ENCODE results near the gene RASL12. TPM values are rescaled to one million over a fixed set of nuclear protein-coding genes. Genes with fewer than 3 reads are reported as not detected.
"Not testable (repeated sequence)": the region's sequence is repeated elsewhere in the genome, so short reads cannot be mapped to it uniquely, and the experiment has no call there.

RASL12 gene
- total RNA-seq, 1 donor from 2014 or later = 0.38 TPM

DNA sequence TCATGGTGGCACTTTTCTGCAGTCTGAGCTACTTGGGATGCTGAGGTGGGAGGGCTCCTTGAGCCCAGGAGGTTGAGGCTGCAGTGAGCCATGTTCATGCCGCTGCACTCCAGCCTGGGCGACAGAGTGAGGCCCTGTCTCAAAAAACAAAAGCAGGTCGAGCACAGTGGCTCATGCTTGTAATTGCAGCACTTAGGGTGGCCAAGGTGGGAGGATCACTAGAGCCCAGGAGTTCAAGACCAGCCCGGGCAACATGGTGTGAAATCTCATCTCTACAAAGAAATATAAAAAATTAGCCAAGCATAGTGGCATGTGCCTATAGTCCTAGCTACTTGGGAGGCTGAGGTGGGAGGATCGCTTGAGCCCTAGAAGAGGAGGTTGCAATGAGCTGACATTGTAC, 37.2 kb upstream of the RASL12 start:
- TF ChIP-seq, protein P1, sequence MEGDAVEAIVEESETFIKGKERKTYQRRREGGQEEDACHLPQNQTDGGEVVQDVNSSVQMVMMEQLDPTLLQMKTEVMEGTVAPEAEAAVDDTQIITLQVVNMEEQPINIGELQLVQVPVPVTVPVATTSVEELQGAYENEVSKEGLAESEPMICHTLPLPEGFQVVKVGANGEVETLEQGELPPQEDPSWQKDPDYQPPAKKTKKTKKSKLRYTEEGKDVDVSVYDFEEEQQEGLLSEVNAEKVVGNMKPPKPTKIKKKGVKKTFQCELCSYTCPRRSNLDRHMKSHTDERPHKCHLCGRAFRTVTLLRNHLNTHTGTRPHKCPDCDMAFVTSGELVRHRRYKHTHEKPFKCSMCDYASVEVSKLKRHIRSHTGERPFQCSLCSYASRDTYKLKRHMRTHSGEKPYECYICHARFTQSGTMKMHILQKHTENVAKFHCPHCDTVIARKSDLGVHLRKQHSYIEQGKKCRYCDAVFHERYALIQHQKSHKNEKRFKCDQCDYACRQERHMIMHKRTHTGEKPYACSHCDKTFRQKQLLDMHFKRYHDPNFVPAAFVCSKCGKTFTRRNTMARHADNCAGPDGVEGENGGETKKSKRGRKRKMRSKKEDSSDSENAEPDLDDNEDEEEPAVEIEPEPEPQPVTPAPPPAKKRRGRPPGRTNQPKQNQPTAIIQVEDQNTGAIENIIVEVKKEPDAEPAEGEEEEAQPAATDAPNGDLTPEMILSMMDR (IDR thresholded peaks at IDR 0.05; ENCODE audit: unreplicated experiment) = no peak
- Mint-ChIP-seq H3K9me3 (ENCODE audit: low read depth) (no peaks in the 10 kb centered on the region), H3K27me3 (peaks cover 8% of the 10 kb centered on the region), H3K27ac (no peak overlapping the region), H3K4me3 (ENCODE audit: low read depth) (no peak overlapping the region), H3K4me1 (ENCODE audit: low read depth) (peaks cover 2% of the 10 kb centered on the region), H3K36me3 (ENCODE audit: insufficient read depth) (peaks cover 8% of the 10 kb centered on the region)
- DNase-seq (ENCODE audit: low spot score, unreplicated experiment) = no peak

DNA sequence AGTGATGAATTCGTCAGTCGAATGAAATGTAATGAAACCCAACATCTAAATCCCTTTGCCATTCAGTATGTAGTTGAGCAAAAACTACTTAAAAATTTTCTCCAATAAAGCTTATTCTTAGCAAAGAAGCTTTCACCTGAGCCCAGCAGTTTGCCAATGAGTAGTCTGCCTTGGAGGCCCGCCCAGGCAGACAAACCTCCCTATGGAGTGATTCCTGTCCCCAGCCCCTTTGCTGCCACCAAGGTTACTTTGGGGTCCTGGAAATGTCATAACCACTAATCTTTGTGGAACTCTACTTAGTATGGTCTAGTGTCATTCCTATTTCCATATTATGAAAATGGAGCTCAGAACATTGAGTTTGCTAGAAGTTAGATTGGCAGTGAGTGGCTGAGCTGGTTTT, 35.1 kb upstream of the RASL12 start:
- peaks cover 8% of the 10 kb centered on the region for H3K27me3 Mint-ChIP-seq
- no peak overlapping the region for H3K4me3 Mint-ChIP-seq (ENCODE audit: low read depth)
- H3K27ac Mint-ChIP-seq = no peak overlapping the region

DNA sequence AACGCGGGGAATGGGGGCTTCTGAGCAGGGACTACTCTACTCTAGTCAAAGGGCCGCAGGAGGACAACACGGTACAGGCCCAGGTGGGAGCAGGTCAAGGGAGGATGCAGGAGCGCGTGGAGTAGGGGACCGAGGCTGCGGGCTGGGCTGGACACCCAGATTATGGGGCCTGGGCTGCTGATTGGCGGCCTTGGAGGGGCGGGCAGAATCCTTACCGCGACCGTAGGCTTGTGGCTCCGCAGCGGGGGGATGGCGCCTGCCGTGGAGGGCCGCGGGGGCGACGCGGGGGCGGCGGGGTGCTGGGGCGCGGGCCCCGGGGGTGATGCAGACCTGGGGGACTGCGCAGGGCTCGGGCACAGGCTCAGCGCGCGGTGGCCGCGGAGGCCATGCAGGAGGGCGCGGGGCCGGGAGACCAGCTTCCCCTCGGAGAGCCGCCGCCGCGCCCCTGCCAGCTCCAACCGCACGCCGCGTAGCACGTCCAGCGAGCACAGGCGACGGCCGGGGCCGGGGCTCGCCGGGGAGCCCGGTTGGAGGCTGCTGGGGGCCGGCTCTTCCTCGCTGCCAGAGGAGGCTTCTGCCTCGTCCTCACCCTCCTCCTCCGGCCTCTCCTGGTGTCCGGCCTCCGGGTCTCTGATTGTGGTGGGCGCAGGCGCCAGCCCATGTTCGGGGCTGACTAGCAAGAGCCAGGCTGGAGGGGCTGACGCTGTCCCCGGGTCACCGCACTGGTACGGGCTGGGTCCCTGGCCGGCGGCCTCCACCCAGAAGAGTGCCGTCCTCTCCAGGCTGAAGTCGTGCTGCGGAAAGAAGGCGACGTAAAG, 34.3 kb upstream of the RASL12 start:
- TF ChIP-seq, protein P1 (IDR thresholded peaks at IDR 0.05; ENCODE audit: unreplicated experiment) = peak; percentile 2
- Mint-ChIP-seq H3K27ac (peak overlapping the region; percentile 62), H3K9me3 (ENCODE audit: low read depth) (no peaks in the 10 kb centered on the region), H3K4me1 (ENCODE audit: low read depth) (peaks cover 2% of the 10 kb centered on the region), H3K27me3 (peaks cover 8% of the 10 kb centered on the region), H3K36me3 (ENCODE audit: insufficient read depth) (peaks cover 14% of the 10 kb centered on the region), H3K4me3 (ENCODE audit: low read depth) (peak overlapping the region; percentile 58)
- no peak for DNase-seq (ENCODE audit: low spot score, unreplicated experiment)

More for the DNA sequence above, 35.1 kb upstream of the RASL12 start:
- Mint-ChIP-seq H3K9me3 (ENCODE audit: low read depth) (no peaks in the 10 kb centered on the region), H3K4me1 (ENCODE audit: low read depth) (peaks cover 2% of the 10 kb centered on the region), H3K36me3 (ENCODE audit: insufficient read depth) (peaks cover 13% of the 10 kb centered on the region)
- no peak for DNase-seq (ENCODE audit: low spot score, unreplicated experiment)
- TF ChIP-seq, protein P1 (IDR thresholded peaks at IDR 0.05; ENCODE audit: unreplicated experiment) = no peak

DNA sequence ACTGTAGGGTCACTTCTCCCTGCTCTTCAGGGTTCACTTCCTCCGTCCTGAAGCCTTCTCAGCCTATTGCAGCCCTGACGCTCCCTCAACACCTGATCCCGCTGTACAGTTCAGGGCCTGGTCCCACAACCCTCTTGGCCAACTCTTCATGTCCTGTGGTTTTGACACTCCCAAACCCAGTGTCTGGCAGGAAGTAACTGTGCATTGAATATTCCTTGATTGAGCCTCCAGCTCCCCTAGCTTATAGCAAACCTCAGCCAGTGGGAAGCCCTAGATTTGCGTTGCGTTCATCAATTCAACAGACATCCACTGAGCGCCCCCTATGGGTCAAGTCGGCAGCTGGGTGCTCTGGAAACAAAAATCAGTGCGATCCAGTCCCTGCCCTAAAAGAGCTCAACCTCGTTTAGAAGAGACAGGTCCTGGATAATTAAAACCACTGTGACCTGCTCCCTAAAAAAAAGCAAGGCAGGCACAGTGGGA, 33.7 kb upstream of the RASL12 start:
- Mint-ChIP-seq H3K4me3 (ENCODE audit: low read depth) (peak overlapping the region; percentile 58), H3K4me1 (ENCODE audit: low read depth) (peaks cover 2% of the 10 kb centered on the region), H3K36me3 (ENCODE audit: insufficient read depth) (peaks cover 14% of the 10 kb centered on the region), H3K9me3 (ENCODE audit: low read depth) (no peaks in the 10 kb centered on the region), H3K27ac (peak overlapping the region; percentile 62), H3K27me3 (peaks cover 8% of the 10 kb centered on the region)
- peak; percentile 65 for DNase-seq (ENCODE audit: low spot score, unreplicated experiment)
- TF ChIP-seq, protein P1 (IDR thresholded peaks at IDR 0.05; ENCODE audit: unreplicated experiment) = peak; percentile 82

DNA sequence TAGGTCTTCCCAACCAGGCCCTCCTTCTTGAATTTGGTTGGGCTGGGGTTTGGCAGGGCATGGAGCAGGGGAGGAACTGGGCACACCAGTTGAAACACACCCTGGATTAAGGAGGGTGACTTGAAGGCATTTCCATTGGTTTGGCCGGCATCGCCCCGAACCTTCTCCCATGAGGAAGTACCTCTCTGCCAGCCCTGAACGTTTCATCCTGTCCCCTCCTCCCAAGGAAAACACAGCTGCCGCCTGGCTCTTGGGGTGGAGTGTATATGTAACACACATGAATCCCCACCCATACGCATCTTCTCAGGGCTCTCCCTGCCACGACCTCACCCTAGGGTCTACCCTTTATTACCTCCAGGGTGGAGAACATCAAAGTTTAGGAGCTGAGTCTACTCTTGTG, 32.7 kb upstream of the RASL12 start:
- no peak overlapping the region for H3K4me3 Mint-ChIP-seq (ENCODE audit: low read depth)
- no peak for DNase-seq (ENCODE audit: low spot score, unreplicated experiment)
- H3K27me3 Mint-ChIP-seq = peaks cover 8% of the 10 kb centered on the region
- peaks cover 2% of the 10 kb centered on the region for H3K4me1 Mint-ChIP-seq (ENCODE audit: low read depth)
- H3K36me3 Mint-ChIP-seq (ENCODE audit: insufficient read depth) = peaks cover 13% of the 10 kb centered on the region
- TF ChIP-seq, protein P1 (IDR thresholded peaks at IDR 0.05; ENCODE audit: unreplicated experiment) = no peak
- no peaks in the 10 kb centered on the region for H3K9me3 Mint-ChIP-seq (ENCODE audit: low read depth)
- no peak overlapping the region for H3K27ac Mint-ChIP-seq

DNA sequence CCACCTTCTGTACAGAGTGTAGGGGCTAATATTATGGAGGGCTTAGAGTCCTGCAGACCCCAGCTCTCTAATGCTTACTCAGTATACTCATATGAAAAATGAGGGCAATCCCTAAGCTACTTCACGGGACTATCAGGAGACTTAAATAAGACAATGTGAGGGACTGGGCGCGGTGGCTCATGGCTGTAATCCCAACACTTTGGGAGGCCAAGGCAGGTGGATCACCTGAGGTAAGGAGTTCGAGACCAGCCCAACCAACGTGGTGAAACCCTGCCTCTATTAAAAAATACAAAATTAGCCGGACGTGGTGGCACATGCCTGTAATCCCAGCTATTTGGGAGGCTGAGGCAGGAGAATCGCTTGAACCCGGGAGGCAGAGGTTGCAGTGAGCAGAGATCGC, 32.0 kb upstream of the RASL12 start:
- not testable (repeated sequence) for H3K27me3 Mint-ChIP-seq; H3K4me1 Mint-ChIP-seq (ENCODE audit: low read depth); DNase-seq (ENCODE audit: low spot score, unreplicated experiment); H3K4me3 Mint-ChIP-seq (ENCODE audit: low read depth); H3K27ac Mint-ChIP-seq; H3K9me3 Mint-ChIP-seq (ENCODE audit: low read depth)
- peaks cover 13% of the 10 kb centered on the region for H3K36me3 Mint-ChIP-seq (ENCODE audit: insufficient read depth)
